Sigmoid colon (tissue), 7 donors: Measurements from ENCODE around the gene DLL3. TPM values are rescaled to one million over a fixed set of nuclear protein-coding genes. Genes with fewer than 3 reads are reported as not detected.
"Not testable (repeated sequence)": the region's sequence is repeated elsewhere in the genome, so short reads cannot be mapped to it uniquely, and the experiment has no call there.

Experiments
- DNase-seq: peaks from one replicate; pipeline ENCODE4 v3.0.0-alpha.2; 2019
- H3K27ac ChIP-seq, 4 donors: fragments of 200-600 bp; sonication (generic); one replicate each; pipeline ENCODE4 v1.5.1; 2016 to 2019; ENCODE audit warnings: mild to moderate bottlenecking in 1 of 4
- H3K27me3 ChIP-seq, 3 donors: fragments of 200-600 bp; sonication (generic); one replicate each; pipeline ENCODE4 v1.5.1; 2019; ENCODE audit warnings: mild to moderate bottlenecking in 1 of 3
- H3K36me3 ChIP-seq, 4 donors: fragments of 200-600 bp; sonication (generic); one replicate each; pipeline ENCODE4 v1.5.1; 2016 to 2019
- H3K4me1 ChIP-seq, 4 donors: fragments of 200-600 bp; sonication (generic); one replicate each; pipeline ENCODE4 v1.5.1; 2017 to 2019
- H3K4me3 ChIP-seq, 4 donors: fragments of 200-600 bp; sonication (generic); one replicate each; pipeline ENCODE4 v1.5.1; 2017 to 2019; ENCODE audit warnings: mild to moderate bottlenecking in 2 of 4, moderate library complexity in 1 of 4
- H3K9me3 ChIP-seq, 4 donors: fragments of 200-600 bp in 3 of 4; sonication (generic) in 3 of 4; one replicate each; pipeline versions ENCODE4 v1.5.1 to v1.6.1; 2013 to 2019
- EP300 ChIP-seq, 4 donors: sonication (generic); formaldehyde crosslinking; IDR thresholded peaks; one replicate each; pipeline ENCODE4 v1.6.1; 2017; ENCODE audit warnings: antibody characterized with exemption in 4 of 4
- POLR2A ChIP-seq, 2 donors: fragments of 450-650 bp; IDR thresholded peaks; one replicate each; pipeline ENCODE4 v1.6.1; 2016; ENCODE audit warnings: antibody characterized with exemption in 2 of 2, mild to moderate bottlenecking in 2 of 2, moderate library complexity in 2 of 2
- POLR2AphosphoS5 ChIP-seq, 4 donors: sonication (generic); formaldehyde crosslinking; IDR thresholded peaks; one replicate each; pipeline ENCODE4 v1.6.1; 2017; ENCODE audit warnings: antibody characterized with exemption in 4 of 4
- WGBS, 2 donors: extraction: QIAGEN DNeasy Blood & Tissue Kit; methylation state at CpG; one replicate each; pipeline ENCODE4 v1.1.7; 2013; 5-methylcytosine and 5-hydroxymethylcytosine counted together
- intact Hi-C: fragments of 100-400 bp; cut with DNase I; formaldehyde crosslinking; loops from one replicate; pipeline ENCODE4 v1.15.1; 2023
- polyA plus RNA-seq, 3 donors: library from polyadenylated mRNA; stranded (reverse); fragments of 200-250 nt; gene quantifications; one replicate each; pipeline ENCODE4 v1.2.3, GENCODE V29; 2013
- total RNA-seq, 4 donors: library from RNA; depleted of rRNA; stranded (reverse); fragments of >200 nt; gene quantifications; one replicate each; pipeline ENCODE4 v1.1.0, GENCODE V29; 2016
- TF ChIP-seq, protein P1 (sequence below), 4 experiments: fragments of 450-650 bp in 3 of 4; fragments of 200-600 bp in 1 of 4; IDR thresholded peaks; one replicate each; pipeline ENCODE4 v1.5.1; 2016 to 2019; ENCODE audit warnings: antibody characterized with exemption in 4 of 4, mild to moderate bottlenecking in 3 of 4, moderate library complexity in 2 of 4
- donor health status: healthy with polysubstance abuse.
- donor health status: Bipolar disorder and iron deficiency.
- donor health status: healthy.

DLL3 gene, protein sequence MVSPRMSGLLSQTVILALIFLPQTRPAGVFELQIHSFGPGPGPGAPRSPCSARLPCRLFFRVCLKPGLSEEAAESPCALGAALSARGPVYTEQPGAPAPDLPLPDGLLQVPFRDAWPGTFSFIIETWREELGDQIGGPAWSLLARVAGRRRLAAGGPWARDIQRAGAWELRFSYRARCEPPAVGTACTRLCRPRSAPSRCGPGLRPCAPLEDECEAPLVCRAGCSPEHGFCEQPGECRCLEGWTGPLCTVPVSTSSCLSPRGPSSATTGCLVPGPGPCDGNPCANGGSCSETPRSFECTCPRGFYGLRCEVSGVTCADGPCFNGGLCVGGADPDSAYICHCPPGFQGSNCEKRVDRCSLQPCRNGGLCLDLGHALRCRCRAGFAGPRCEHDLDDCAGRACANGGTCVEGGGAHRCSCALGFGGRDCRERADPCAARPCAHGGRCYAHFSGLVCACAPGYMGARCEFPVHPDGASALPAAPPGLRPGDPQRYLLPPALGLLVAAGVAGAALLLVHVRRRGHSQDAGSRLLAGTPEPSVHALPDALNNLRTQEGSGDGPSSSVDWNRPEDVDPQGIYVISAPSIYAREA
- total RNA-seq (under 1 TPM in 1 of 4 donors, not detected in 3; 0.36 TPM), polyA plus RNA-seq (under 1 TPM in 1 of 3 donors, not detected in 2; 0.17 TPM)

DNA sequence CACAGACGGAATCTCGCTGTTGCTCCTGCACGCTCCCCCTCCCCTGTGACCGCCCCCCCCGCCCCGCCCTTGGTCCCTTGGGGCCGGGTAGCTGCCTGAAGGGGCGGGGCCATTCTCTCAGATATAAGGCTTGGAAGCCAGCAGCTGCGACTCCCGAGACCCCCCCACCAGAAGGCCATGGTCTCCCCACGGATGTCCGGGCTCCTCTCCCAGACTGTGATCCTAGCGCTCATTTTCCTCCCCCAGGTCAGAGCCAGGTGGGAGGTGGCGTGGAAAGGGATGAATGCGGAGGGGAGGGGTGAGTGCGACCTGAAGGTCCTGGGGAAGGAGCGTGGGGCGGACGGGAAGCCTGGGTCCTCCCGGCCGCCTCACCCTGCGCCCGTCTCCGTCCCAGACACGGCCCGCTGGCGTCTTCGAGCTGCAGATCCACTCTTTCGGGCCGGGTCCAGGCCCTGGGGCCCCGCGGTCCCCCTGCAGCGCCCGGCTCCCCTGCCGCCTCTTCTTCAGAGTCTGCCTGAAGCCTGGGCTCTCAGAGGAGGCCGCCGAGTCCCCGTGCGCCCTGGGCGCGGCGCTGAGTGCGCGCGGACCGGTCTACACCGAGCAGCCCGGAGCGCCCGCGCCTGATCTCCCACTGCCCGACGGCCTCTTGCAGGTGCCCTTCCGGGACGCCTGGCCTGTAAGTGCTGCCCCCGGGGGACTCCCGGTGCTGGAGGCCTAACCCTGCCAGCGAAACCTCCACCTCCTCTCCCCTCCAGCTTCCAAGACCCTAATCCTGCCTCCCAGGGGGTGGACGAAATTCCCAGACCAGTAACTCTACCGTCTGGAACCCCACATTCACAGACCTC, at the start of gene DLL3:
TSS of gene DLL3 (plus strand) at position 150 of the 845 bp plus-strand sequence. CDS start at position 178, 28 bp downstream.
- no peak for TF ChIP-seq EP300 (IDR thresholded peaks at IDR 0.05)
- TF ChIP-seq, protein P1, sequence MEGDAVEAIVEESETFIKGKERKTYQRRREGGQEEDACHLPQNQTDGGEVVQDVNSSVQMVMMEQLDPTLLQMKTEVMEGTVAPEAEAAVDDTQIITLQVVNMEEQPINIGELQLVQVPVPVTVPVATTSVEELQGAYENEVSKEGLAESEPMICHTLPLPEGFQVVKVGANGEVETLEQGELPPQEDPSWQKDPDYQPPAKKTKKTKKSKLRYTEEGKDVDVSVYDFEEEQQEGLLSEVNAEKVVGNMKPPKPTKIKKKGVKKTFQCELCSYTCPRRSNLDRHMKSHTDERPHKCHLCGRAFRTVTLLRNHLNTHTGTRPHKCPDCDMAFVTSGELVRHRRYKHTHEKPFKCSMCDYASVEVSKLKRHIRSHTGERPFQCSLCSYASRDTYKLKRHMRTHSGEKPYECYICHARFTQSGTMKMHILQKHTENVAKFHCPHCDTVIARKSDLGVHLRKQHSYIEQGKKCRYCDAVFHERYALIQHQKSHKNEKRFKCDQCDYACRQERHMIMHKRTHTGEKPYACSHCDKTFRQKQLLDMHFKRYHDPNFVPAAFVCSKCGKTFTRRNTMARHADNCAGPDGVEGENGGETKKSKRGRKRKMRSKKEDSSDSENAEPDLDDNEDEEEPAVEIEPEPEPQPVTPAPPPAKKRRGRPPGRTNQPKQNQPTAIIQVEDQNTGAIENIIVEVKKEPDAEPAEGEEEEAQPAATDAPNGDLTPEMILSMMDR (IDR thresholded peaks at IDR 0.05) = no peak
- no peak for TF ChIP-seq POLR2A (IDR thresholded peaks at IDR 0.05)
- no peak for TF ChIP-seq POLR2AphosphoS5 (IDR thresholded peaks at IDR 0.05)
- no peaks in the 10 kb centered on the region for H3K36me3 ChIP-seq
- H3K27me3 ChIP-seq = peaks cover 23 to 79% (median 63%) of the 10 kb centered on the region in 3 donors
- intact Hi-C loops = loop anchor here (5.0 kb wide), 1 partner anchor 33 kb away; the partner anchor contains the start of gene EID2B
- 1 to 2% methylated on average over 60 of the region's 60 CpGs for WGBS, 2 donors
- no peak for DNase-seq
- H3K4me1 ChIP-seq = peaks cover 0 to 27% (median 22%) of the 10 kb centered on the region in 4 donors
- H3K27ac ChIP-seq = no peak within 1 kb of the TSS
- peak within 1 kb of the TSS in 2 of 4 donors; percentile 6 to 17 for H3K4me3 ChIP-seq
- no peaks in the 10 kb centered on the region for H3K9me3 ChIP-seq

DNA sequence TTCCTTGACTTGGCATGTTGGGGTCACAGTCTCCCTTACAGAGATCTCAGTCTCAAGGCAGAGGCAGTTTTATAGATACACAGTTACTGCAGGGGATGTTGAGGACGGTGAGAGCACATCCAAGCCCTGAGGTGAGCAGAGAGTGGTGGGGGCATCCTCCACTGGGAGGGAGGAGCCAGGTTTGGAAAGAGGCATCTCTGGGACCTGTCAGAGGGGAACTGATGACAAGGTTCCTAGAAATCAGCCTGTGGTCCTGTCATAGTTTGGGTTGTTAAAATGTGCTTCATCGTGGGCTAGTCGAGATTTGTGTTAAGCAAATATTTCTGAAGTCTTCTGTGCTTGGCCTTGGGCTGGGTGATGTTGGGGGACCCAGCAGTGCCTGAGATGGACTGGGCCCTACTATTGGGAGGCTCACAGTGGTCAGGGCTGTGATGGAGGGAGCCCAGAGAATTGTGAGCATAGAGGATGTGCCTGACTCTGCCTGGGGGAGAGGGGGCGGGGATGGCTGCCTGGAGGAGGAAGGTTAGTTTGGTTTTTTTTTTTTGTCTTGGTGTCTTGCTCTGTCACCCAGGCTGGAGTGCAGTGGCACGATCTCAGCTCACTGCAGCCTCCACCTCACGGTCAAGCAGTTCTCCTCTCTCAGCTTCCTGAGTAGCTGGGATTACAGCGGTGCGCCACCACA, 49.5 kb upstream of the DLL3 start:
- DNase-seq = no peak
- WGBS, 2 donors = 75 to 82% methylated on average over 8 of the region's 8 CpGs
- TF ChIP-seq POLR2A (IDR thresholded peaks at IDR 0.05) (no peak), EP300 (IDR thresholded peaks at IDR 0.05) (no peak)
- Histone ChIP-seq H3K4me3 (no peak overlapping the region), H3K4me1 (peaks cover 0 to 37% (median 31%) of the 10 kb centered on the region in 4 donors), H3K27me3 (no peaks in the 10 kb centered on the region), H3K9me3 (no peaks in the 10 kb centered on the region), H3K27ac (no peak overlapping the region), H3K36me3 (peaks cover 0 to 24% (median 12%) of the 10 kb centered on the region in 4 donors)
- intact Hi-C loops = loop anchor here (5.0 kb wide), 1 partner anchor 107 kb away; the partner anchor contains the start of gene SAMD4B

DNA sequence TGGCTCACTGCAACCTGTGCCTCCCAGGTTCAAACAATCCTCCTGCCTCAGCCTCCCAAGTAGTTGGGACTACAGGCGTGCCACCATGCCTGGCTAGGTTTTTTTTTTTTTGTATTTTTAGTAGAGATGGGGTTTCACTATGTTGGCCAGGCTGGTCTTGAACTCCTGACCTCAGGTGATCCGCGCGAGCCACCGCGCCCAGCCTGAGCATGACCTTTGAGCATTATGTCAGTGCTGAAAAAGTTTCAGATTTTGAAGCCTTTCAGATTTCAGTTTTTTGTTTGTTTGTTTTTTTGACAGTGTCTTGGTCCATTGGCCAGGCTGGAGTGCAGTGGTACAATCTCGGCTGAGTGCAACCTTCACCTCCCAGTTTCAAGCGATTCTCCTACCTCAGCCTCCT, 47.5 kb upstream of the DLL3 start:
- 94 to 96% methylated on average over 8 of the region's 8 CpGs for WGBS, 2 donors
- intact Hi-C loops, H3K9me3 ChIP-seq, DNase-seq, H3K27me3 ChIP-seq, H3K4me3 ChIP-seq, H3K27ac ChIP-seq: not testable (repeated sequence)
- Histone ChIP-seq H3K36me3 (peaks cover 0 to 37% (median 20%) of the 10 kb centered on the region in 4 donors), H3K4me1 (peaks cover 0 to 26% (median 23%) of the 10 kb centered on the region in 4 donors)

DNA sequence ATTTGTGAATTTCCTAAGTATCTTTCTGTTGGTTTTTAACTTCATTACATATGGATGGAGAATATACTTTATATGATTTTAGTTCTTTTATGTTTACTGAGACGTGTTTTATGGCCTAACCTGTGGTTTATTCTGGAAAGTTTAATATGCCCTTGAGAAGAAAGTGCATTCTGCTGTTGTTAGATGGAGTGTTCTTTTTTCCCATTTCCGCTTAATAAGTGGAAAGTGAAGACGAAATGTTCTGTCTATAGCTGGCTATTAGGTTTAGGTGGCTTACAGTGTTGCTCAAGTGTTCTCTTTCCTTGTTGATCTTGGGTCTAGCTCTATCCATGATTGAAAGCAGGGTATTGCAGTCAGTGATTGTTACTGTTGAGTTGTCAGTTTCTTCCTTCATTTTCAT, 35.3 kb upstream of the DLL3 start:
- no peak for TF ChIP-seq POLR2AphosphoS5 (IDR thresholded peaks at IDR 0.05)
- TF ChIP-seq, protein P1 (IDR thresholded peaks at IDR 0.05) = no peak
- TF ChIP-seq POLR2A (IDR thresholded peaks at IDR 0.05) = no peak
- no peak for TF ChIP-seq EP300 (IDR thresholded peaks at IDR 0.05)
- Histone ChIP-seq H3K4me1 (no peaks in the 10 kb centered on the region), H3K9me3 (no peaks in the 10 kb centered on the region), H3K27me3 (no peaks in the 10 kb centered on the region), H3K4me3 (no peak overlapping the region), H3K27ac (no peak overlapping the region), H3K36me3 (peaks cover 46 to 94% (median 65%) of the 10 kb centered on the region in 4 donors)
- 89 to 94% methylated on average over 3 of the region's 3 CpGs for WGBS, 2 donors
- intact Hi-C loops = no loop called here
- no peak for DNase-seq
